ENCODE data around the gene EXTL1. TPM values are rescaled to one million over a fixed set of nuclear protein-coding genes. Genes with fewer than 3 reads are reported as not detected.

EXTL1 gene
- total RNA-seq, 2 donors from 2014 or later: 3.3 to 3.7 TPM

DNA sequence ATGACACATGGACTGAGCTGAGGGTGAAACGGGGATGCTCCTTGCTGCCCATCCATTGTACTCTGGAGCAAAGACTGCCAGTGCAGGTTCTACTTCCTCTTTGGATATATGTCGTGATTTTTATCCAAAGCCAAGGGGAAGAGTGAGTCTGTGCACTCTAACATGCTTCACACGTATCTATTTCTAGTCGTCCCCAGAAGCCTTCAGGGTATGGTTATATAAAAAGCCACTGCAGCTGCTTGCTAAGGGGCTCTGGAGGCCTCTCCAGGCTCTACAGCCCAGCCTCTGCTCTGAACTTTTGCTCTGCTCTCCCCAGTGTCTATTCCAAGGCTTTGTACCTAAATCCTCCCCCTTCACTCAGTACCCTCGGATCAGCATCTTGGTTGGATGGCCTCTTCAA lies 43.8 kb upstream of the EXTL1 start:
- TF ChIP-seq, protein P1, sequence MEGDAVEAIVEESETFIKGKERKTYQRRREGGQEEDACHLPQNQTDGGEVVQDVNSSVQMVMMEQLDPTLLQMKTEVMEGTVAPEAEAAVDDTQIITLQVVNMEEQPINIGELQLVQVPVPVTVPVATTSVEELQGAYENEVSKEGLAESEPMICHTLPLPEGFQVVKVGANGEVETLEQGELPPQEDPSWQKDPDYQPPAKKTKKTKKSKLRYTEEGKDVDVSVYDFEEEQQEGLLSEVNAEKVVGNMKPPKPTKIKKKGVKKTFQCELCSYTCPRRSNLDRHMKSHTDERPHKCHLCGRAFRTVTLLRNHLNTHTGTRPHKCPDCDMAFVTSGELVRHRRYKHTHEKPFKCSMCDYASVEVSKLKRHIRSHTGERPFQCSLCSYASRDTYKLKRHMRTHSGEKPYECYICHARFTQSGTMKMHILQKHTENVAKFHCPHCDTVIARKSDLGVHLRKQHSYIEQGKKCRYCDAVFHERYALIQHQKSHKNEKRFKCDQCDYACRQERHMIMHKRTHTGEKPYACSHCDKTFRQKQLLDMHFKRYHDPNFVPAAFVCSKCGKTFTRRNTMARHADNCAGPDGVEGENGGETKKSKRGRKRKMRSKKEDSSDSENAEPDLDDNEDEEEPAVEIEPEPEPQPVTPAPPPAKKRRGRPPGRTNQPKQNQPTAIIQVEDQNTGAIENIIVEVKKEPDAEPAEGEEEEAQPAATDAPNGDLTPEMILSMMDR (conservative IDR thresholded peaks at IDR 0.05): no peak
- Histone ChIP-seq H3K27me3 (ENCODE audit: control insufficient read depth, insufficient read depth, low read length, poor library complexity, severe bottlenecking) (no peaks in the 10 kb centered on the region), H3K36me3 (ENCODE audit: control insufficient read depth, insufficient read depth, low read length) (peaks cover 35% of the 10 kb centered on the region), H3K4me1 (ENCODE audit: control insufficient read depth, insufficient read depth, low read length) (peaks cover 5% of the 10 kb centered on the region), H3K9ac (ENCODE audit: extremely low read depth, low read length, poor library complexity, severe bottlenecking) (no peak overlapping the region), H3K9me3 (ENCODE audit: control insufficient read depth, low read length) (no peaks in the 10 kb centered on the region), H3K27ac (ENCODE audit: low read depth, low read length) (no peak overlapping the region), H3K4me3 (ENCODE audit: low read length) (no peak overlapping the region)
- no peaks in the 10 kb centered on the region for H3K9me3 Mint-ChIP-seq
- no peak overlapping the region for H3K4me3 Mint-ChIP-seq
- peaks cover 64% of the 10 kb centered on the region for H3K36me3 Mint-ChIP-seq (ENCODE audit: low read depth)
- no peaks in the 10 kb centered on the region for H3K27me3 Mint-ChIP-seq (ENCODE audit: insufficient read depth)
- no peak for DNase-seq
- no peak overlapping the region for H3K27ac Mint-ChIP-seq
- no peaks in the 10 kb centered on the region for H3K4me1 Mint-ChIP-seq
- 90 to 94% methylated on average over 3 to 5 of the region's 5 CpGs for WGBS, 2 experiments (ENCODE audit: insufficient coverage in 1 of 2, insufficient read length in 1 of 2)

DNA sequence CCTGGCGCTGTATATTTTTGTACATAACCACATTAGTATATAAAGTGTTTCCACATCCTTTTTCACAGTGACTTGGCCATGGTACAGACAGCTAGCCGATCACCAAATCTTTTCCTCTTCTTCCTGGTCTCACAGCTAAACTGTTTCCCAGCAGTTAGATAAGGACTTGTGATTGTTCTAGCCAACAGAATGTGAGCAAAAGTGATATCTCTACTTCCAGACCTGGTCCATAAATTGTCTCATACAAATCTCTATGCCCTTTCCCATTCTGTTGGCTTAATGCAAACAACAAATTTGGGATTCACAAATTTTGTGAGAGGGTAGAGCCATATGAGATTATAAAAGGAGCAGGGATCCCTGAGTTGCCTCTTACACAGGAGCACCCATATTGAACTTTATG lies 43.2 kb upstream of the EXTL1 start:
- Mint-ChIP-seq H3K9me3 (no peaks in the 10 kb centered on the region), H3K4me1 (no peaks in the 10 kb centered on the region), H3K27me3 (ENCODE audit: insufficient read depth) (no peaks in the 10 kb centered on the region), H3K27ac (no peak overlapping the region), H3K4me3 (no peak overlapping the region), H3K36me3 (ENCODE audit: low read depth) (peaks cover 66% of the 10 kb centered on the region)
- 89 to 100% methylated on average over 1 to 2 of the region's 2 CpGs for WGBS, 2 experiments (ENCODE audit: insufficient coverage in 1 of 2, insufficient read length in 1 of 2)
- peaks cover 37% of the 10 kb centered on the region for H3K36me3 ChIP-seq (ENCODE audit: control insufficient read depth, insufficient read depth, low read length)
- no peak overlapping the region for H3K27ac ChIP-seq (ENCODE audit: low read depth, low read length)
- H3K9me3 ChIP-seq (ENCODE audit: control insufficient read depth, low read length): no peaks in the 10 kb centered on the region
- no peak overlapping the region for H3K4me3 ChIP-seq (ENCODE audit: low read length)
- H3K9ac ChIP-seq (ENCODE audit: extremely low read depth, low read length, poor library complexity, severe bottlenecking): no peak overlapping the region
- TF ChIP-seq, protein P1 (conservative IDR thresholded peaks at IDR 0.05): no peak
- H3K4me1 ChIP-seq (ENCODE audit: control insufficient read depth, insufficient read depth, low read length): peaks cover 5% of the 10 kb centered on the region
- H3K27me3 ChIP-seq (ENCODE audit: control insufficient read depth, insufficient read depth, low read length, poor library complexity, severe bottlenecking): no peaks in the 10 kb centered on the region
- DNase-seq: no peak

DNA sequence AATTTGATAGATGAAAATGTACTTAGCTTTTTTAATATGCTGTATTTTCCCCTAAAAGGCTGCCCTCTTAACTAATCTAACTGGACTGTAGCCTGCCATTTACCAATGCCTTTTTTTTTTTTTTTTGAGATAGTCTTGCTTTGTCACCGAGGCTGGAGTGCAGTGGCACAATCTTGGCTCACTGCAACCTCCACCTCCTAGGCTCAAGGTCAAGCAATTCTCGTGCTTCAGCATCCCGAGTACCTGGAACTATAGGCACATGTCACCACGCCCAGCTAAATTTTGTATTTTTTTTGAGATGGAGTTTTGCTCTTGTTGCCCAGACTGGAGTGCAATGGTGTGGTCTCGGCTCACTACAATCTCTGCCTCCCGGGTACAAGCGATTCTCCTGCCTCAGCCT lies 42.4 kb upstream of the EXTL1 start:
- WGBS, 2 experiments (ENCODE audit: insufficient coverage in 1 of 2, insufficient read length in 1 of 2): 93 to 94% methylated on average over 4 to 7 of the region's 7 CpGs
- Mint-ChIP-seq H3K9me3 (no peaks in the 10 kb centered on the region), H3K4me1 (no peaks in the 10 kb centered on the region), H3K36me3 (ENCODE audit: low read depth) (peaks cover 66% of the 10 kb centered on the region), H3K27me3 (ENCODE audit: insufficient read depth) (no peaks in the 10 kb centered on the region), H3K4me3 (no peak overlapping the region), H3K27ac (no peak overlapping the region)
- H3K9me3 ChIP-seq (ENCODE audit: control insufficient read depth, low read length): no peaks in the 10 kb centered on the region
- no peaks in the 10 kb centered on the region for H3K27me3 ChIP-seq (ENCODE audit: control insufficient read depth, insufficient read depth, low read length, poor library complexity, severe bottlenecking)
- no peak for DNase-seq
- no peak overlapping the region for H3K27ac ChIP-seq (ENCODE audit: low read depth, low read length)
- peaks cover 37% of the 10 kb centered on the region for H3K36me3 ChIP-seq (ENCODE audit: control insufficient read depth, insufficient read depth, low read length)
- H3K4me3 ChIP-seq (ENCODE audit: low read length): no peak overlapping the region
- H3K4me1 ChIP-seq (ENCODE audit: control insufficient read depth, insufficient read depth, low read length): peaks cover 5% of the 10 kb centered on the region
- H3K9ac ChIP-seq (ENCODE audit: extremely low read depth, low read length, poor library complexity, severe bottlenecking): no peak overlapping the region
- TF ChIP-seq, protein P1 (conservative IDR thresholded peaks at IDR 0.05): no peak

Data from endodermal cell (in vitro differentiated cells).